ENCODE data around the gene OVAAL.

DNA sequence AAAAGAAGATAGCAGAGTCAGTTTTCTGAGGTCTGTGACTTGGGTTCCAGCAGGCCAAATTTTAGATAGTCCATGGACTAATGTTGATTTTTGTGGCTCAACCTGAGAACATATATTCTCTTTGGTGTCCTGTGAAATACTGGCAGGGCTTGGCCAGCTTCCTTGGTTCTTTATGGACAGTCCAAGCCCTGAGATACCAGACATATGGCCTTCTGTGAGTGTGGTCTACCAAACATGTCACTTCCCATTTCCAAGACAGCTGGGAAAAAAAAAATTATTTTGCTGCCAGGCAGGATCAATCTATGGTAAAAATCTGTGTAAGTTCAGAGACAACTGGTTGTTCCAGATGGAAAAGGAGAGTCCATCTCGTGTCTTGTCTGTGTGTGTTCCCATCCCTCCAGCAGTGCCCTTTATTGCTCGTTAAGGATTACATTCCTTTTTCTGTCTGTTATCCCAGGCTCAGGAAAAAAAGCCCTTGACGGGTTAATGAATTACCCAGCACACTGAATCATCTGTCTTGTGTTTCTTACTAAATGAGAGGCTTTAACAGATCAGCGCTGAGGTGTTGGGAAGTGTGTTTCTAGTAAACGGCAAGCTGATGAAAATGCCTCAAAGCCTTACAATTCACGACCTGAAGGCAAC, 39.7 kb downstream of the OVAAL start:
- TF ChIP-seq BRCA1 (IDR thresholded peaks at IDR 0.05) (no peak), BRCA1 (CRISPR knock-in tag; IDR thresholded peaks at IDR 0.05) (no peak), CHD4 (IDR thresholded peaks at IDR 0.05; ENCODE audit: insufficient read depth, insufficient replicate concordance, low read depth, low read length, poor library complexity, severe bottlenecking) (no peak)
